Measurements from ENCODE around the gene TP53I11.

The TP53I11 gene

DNA sequence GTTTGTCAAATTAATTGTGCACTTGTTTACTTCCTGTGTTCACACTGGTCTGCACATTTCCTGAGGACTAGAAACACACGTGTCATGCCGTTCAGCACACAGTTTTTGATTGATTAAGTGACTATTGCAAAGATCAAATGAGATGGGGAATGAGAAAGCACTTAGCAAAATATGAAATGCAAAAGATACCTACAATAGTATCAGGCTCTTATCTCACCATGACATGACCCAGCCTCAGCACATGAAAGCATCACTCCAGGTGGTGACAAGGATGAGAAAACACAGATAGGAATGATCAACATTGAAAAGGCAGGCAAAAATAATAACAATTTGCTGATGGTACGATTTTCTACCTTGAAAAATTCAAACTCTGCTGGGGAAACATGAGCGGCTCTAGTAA lies 42.1 kb upstream of the TP53I11 start:
- TF ChIP-seq, protein P1, sequence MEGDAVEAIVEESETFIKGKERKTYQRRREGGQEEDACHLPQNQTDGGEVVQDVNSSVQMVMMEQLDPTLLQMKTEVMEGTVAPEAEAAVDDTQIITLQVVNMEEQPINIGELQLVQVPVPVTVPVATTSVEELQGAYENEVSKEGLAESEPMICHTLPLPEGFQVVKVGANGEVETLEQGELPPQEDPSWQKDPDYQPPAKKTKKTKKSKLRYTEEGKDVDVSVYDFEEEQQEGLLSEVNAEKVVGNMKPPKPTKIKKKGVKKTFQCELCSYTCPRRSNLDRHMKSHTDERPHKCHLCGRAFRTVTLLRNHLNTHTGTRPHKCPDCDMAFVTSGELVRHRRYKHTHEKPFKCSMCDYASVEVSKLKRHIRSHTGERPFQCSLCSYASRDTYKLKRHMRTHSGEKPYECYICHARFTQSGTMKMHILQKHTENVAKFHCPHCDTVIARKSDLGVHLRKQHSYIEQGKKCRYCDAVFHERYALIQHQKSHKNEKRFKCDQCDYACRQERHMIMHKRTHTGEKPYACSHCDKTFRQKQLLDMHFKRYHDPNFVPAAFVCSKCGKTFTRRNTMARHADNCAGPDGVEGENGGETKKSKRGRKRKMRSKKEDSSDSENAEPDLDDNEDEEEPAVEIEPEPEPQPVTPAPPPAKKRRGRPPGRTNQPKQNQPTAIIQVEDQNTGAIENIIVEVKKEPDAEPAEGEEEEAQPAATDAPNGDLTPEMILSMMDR (conservative IDR thresholded peaks at IDR 0.05; ENCODE audit: low read depth, low read length): no peak
- H3K4me3 ChIP-seq (ENCODE audit: low read length): no peak overlapping the region
- no peak for DNase-seq (ENCODE audit: low read depth)

DNA sequence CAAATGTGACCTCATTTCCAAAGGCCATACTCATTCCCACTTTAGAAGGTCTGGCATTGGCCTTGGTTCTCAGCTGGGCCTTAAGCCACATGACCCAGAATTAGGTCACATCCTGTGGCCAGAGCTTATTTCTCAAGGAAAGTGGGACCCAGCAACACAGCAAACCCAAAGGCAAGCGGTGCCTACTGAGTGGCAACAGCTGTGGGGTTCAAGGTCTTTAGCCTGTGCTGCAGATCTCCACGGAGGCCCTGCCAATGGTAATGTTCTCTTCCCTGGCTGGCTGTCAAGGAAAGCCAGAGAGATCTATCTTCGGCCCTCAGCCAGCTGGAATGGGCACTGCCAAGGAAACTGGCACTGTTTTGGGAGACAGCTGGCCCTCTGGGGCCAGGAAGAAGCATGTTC lies 41.5 kb upstream of the TP53I11 start:
- TF ChIP-seq, protein P1 (conservative IDR thresholded peaks at IDR 0.05; ENCODE audit: low read depth, low read length): no peak
- DNase-seq (ENCODE audit: low read depth): no peak
- H3K4me3 ChIP-seq (ENCODE audit: low read length): no peak overlapping the region

DNA sequence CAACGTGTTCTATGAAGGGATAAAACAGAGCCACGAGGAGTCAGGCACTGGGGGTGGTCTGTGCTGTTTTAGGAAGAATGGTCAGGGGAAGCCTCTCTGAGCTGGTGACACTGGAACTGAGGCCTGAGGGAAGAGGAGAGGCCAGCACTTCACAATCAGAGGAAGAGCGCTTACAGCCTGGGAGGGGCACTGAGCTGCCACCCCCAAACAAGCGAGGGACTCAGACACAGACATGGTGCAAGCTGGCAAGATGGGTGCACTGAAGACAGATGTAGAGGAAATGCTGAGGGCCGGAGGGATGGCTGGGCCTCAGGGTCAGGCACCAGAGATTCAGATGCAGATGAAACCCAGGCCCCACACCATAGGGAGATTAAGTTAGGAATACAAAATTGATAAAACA lies 40.0 kb upstream of the TP53I11 start:
- DNase-seq (ENCODE audit: low read depth): no peak
- no peak overlapping the region for H3K4me3 ChIP-seq (ENCODE audit: low read length)
- TF ChIP-seq, protein P1 (conservative IDR thresholded peaks at IDR 0.05; ENCODE audit: low read depth, low read length): no peak

GRCh38 chr11:44989831-44990566 lies 39.3 kb upstream of the TP53I11 start:
- TF ChIP-seq, protein P1 (conservative IDR thresholded peaks at IDR 0.05; ENCODE audit: low read depth, low read length): no peak
- DNase-seq (ENCODE audit: low read depth): no peak
- no peak overlapping the region for H3K4me3 ChIP-seq (ENCODE audit: low read length)

GRCh38 chr11:44988981-44989635 lies 38.4 kb upstream of the TP53I11 start:
- TF ChIP-seq, protein P1 (conservative IDR thresholded peaks at IDR 0.05; ENCODE audit: low read depth, low read length): no peak

GRCh38 chr11:44988111-44988510 lies 37.4 kb upstream of the TP53I11 start:
- DNase-seq (ENCODE audit: low read depth): no peak
- TF ChIP-seq, protein P1 (conservative IDR thresholded peaks at IDR 0.05; ENCODE audit: low read depth, low read length): no peak
- no peak overlapping the region for H3K4me3 ChIP-seq (ENCODE audit: low read length)

More at GRCh38 chr11:44988981-44989635, 38.4 kb upstream of the TP53I11 start:
- no peak overlapping the region for H3K4me3 ChIP-seq (ENCODE audit: low read length)
- no peak for DNase-seq (ENCODE audit: low read depth)

DNA sequence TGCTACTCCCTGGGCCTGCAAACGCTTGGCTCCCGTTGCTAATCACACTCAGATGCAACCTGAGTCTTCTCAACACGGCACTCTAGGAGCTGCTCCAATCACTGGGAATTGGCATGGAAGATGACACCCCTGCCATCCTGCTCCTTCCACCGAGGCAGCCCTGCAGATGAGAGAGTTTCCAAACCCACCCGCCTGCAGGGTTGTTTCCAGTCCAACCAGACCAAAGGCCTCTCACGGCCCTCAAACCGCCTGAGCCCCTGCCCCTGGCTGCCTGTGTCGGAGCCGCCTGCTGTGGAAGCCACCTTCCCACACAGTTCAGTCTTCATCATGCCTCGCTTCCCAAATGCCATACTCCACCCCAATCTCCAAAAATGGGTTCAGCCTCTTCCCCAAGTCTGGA lies 36.8 kb upstream of the TP53I11 start:
- TF ChIP-seq, protein P1 (conservative IDR thresholded peaks at IDR 0.05; ENCODE audit: low read depth, low read length): no peak
- H3K4me3 ChIP-seq (ENCODE audit: low read length): no peak overlapping the region
- DNase-seq (ENCODE audit: low read depth): no peak

Data from retinal pigment epithelial cell (primary cell).